Measurements from ENCODE around the gene SEZ6. TPM values are rescaled to one million over a fixed set of nuclear protein-coding genes. Genes with fewer than 3 reads are reported as not detected.

SEZ6 gene
- total RNA-seq, 1 experiment from 2014 or later = not detected

- no peak overlapping the region for H2AFZ ChIP-seq (ENCODE audit: low read length)
- no peaks in the 10 kb centered on the region for H3K36me3 ChIP-seq (ENCODE audit: low read depth, low read length)
- H3K4me1 ChIP-seq (ENCODE audit: insufficient read depth, low read length) = no peaks in the 10 kb centered on the region
- intact Hi-C loops (cut with micrococcal nuclease) = no loop called here
- ChIA-PET POLR2A (ENCODE audit: unreplicated experiment) (no interaction called here), CTCF (no interaction called here)
- no peaks in the 10 kb centered on the region for H3F3A ChIP-seq (ENCODE audit: low read length, unreplicated experiment)
- H3K79me2 ChIP-seq (ENCODE audit: low read length) = no peaks in the 10 kb centered on the region
- H3K9me3 ChIP-seq (ENCODE audit: low read length) = no peaks in the 10 kb centered on the region
- no peaks in the 10 kb centered on the region for H3K9me2 ChIP-seq (replicated peaks; ENCODE audit: low read length)
- H3K4me2 ChIP-seq (ENCODE audit: low read length) = no peak overlapping the region
- DNase-seq (no peak), ATAC-seq (no peak)
- no peak overlapping the region for H3K27ac ChIP-seq (ENCODE audit: low read length)
- no TSS peak for BruUV-seq (replicated peaks)
- no peaks in the 10 kb centered on the region for H4K20me1 ChIP-seq (ENCODE audit: low read length)
- H3K9ac ChIP-seq (ENCODE audit: low read length) = no peak overlapping the region
- H3K27me3 ChIP-seq (ENCODE audit: low read length) = peaks cover 45% of the 10 kb centered on the region
- TF ChIP-seq EZH2phosphoT487 (IDR thresholded peaks at IDR 0.05; ENCODE audit: borderline replicate concordance, low read length) (no peak), CTCF (conservative IDR thresholded peaks at IDR 0.05; ENCODE audit: low read depth, low read length) (no peak), EZH2 (IDR thresholded peaks at IDR 0.05; ENCODE audit: low read length, unreplicated experiment) (no peak)
- H3K4me3 ChIP-seq (ENCODE audit: low read length) = no peak overlapping the region
Observed at GRCh38 chr17:29016345-29017210, 10.7 kb upstream of the SEZ6 start.

GRCh38 chr17:29014716-29015115 lies 8.9 kb upstream of the SEZ6 start:
- DNase-seq (no peak), ATAC-seq (no peak)
- Histone ChIP-seq H3K9me3 (ENCODE audit: low read length) (no peaks in the 10 kb centered on the region), H4K20me1 (ENCODE audit: low read length) (no peaks in the 10 kb centered on the region), H3K79me2 (ENCODE audit: low read length) (no peaks in the 10 kb centered on the region), H3K4me1 (ENCODE audit: insufficient read depth, low read length) (no peaks in the 10 kb centered on the region), H3K4me3 (ENCODE audit: low read length) (no peak overlapping the region), H3K9ac (ENCODE audit: low read length) (no peak overlapping the region), H3F3A (ENCODE audit: low read length, unreplicated experiment) (no peaks in the 10 kb centered on the region), H2AFZ (ENCODE audit: low read length) (no peak overlapping the region), H3K27ac (ENCODE audit: low read length) (no peak overlapping the region), H3K4me2 (ENCODE audit: low read length) (no peak overlapping the region), H3K36me3 (ENCODE audit: low read depth, low read length) (no peaks in the 10 kb centered on the region), H3K9me2 (replicated peaks; ENCODE audit: low read length) (no peaks in the 10 kb centered on the region), H3K27me3 (ENCODE audit: low read length) (peaks cover 35% of the 10 kb centered on the region)
- ChIA-PET CTCF (no interaction called here), POLR2A (ENCODE audit: unreplicated experiment) (no interaction called here)
- intact Hi-C loops (cut with micrococcal nuclease) = no loop called here
- BruUV-seq (replicated peaks) = no TSS peak
- TF ChIP-seq CTCF (conservative IDR thresholded peaks at IDR 0.05; ENCODE audit: low read depth, low read length) (no peak), EZH2phosphoT487 (IDR thresholded peaks at IDR 0.05; ENCODE audit: borderline replicate concordance, low read length) (no peak), EZH2 (IDR thresholded peaks at IDR 0.05; ENCODE audit: low read length, unreplicated experiment) (no peak)

- H3K4me2 ChIP-seq (ENCODE audit: low read length) = no peak overlapping the region
- H3K79me2 ChIP-seq (ENCODE audit: low read length) = no peaks in the 10 kb centered on the region
- H3K9me2 ChIP-seq (replicated peaks; ENCODE audit: low read length) = no peaks in the 10 kb centered on the region
- H3K27ac ChIP-seq (ENCODE audit: low read length) = no peak overlapping the region
- H3F3A ChIP-seq (ENCODE audit: low read length, unreplicated experiment) = no peaks in the 10 kb centered on the region
- no peak overlapping the region for H3K4me3 ChIP-seq (ENCODE audit: low read length)
- H3K4me1 ChIP-seq (ENCODE audit: insufficient read depth, low read length) = no peaks in the 10 kb centered on the region
- no peaks in the 10 kb centered on the region for H4K20me1 ChIP-seq (ENCODE audit: low read length)
- CTCF ChIA-PET = no interaction called here
- peaks cover 32% of the 10 kb centered on the region for H3K27me3 ChIP-seq (ENCODE audit: low read length)
- TF ChIP-seq CTCF (conservative IDR thresholded peaks at IDR 0.05; ENCODE audit: low read depth, low read length) (no peak), EZH2 (IDR thresholded peaks at IDR 0.05; ENCODE audit: low read length, unreplicated experiment) (no peak), EZH2phosphoT487 (IDR thresholded peaks at IDR 0.05; ENCODE audit: borderline replicate concordance, low read length) (no peak)
- no TSS peak for BruUV-seq (replicated peaks)
- POLR2A ChIA-PET (ENCODE audit: unreplicated experiment) = no interaction called here
- DNase-seq = no peak
- no peaks in the 10 kb centered on the region for H3K9me3 ChIP-seq (ENCODE audit: low read length)
- H3K36me3 ChIP-seq (ENCODE audit: low read depth, low read length) = no peaks in the 10 kb centered on the region
- H3K9ac ChIP-seq (ENCODE audit: low read length) = no peak overlapping the region
- no peak overlapping the region for H2AFZ ChIP-seq (ENCODE audit: low read length)
- ATAC-seq = no peak
- intact Hi-C loops (cut with micrococcal nuclease) = no loop called here
Observed at GRCh38 chr17:29012535-29012934, 6.7 kb upstream of the SEZ6 start.
